Vagina (tissue), 2 donors: Measurements from ENCODE around the gene MAPK12. TPM values are rescaled to one million over a fixed set of nuclear protein-coding genes. Genes with fewer than 3 reads are reported as not detected.
A peak's percentile ranks its signal among the peaks of the same experiment; 100 is the strongest.

Experiments
- DNase-seq, 2 donors: peaks; one replicate each; pipeline ENCODE4 v3.0.0-alpha.2; 2017; ENCODE audit errors: extremely low spot score in 2 of 2
- H3K27ac ChIP-seq: fragments of 200-600 bp; sonication (generic); one replicate; pipeline ENCODE4 v1.5.1; 2019
- H3K27me3 ChIP-seq: fragments of 200-600 bp; sonication (generic); one replicate; pipeline ENCODE4 v1.5.1; 2019
- H3K36me3 ChIP-seq, 2 donors: fragments of 200-600 bp; sonication (generic); one replicate each; pipeline ENCODE4 v1.5.1; 2017 to 2019
- H3K4me1 ChIP-seq: fragments of 200-600 bp; sonication (generic); one replicate; pipeline ENCODE4 v1.5.1; 2019
- H3K4me3 ChIP-seq, 2 donors: fragments of 200-600 bp; sonication (generic); 1 replicate in 1 of 2; 2 replicates in 1 of 2; pipeline ENCODE4 v1.5.1; 2016 to 2019
- H3K9me3 ChIP-seq: fragments of 200-600 bp; sonication (generic); one replicate; pipeline ENCODE4 v1.5.1; 2019
- CTCF ChIP-seq, 3 experiments: fragments of 450-650 bp in 2 of 3; fragments of 200-600 bp in 1 of 3; sonication (generic) in 1 of 3; IDR thresholded peaks; one replicate each; pipeline ENCODE4 v1.5.1; 2017 to 2019; ENCODE audit warnings: antibody characterized with exemption in 3 of 3, mild to moderate bottlenecking in 2 of 3, moderate library complexity in 2 of 3
- POLR2A ChIP-seq, 2 donors: fragments of 450-650 bp; IDR thresholded peaks; one replicate each; pipeline ENCODE4 v1.6.1; 2017; ENCODE audit warnings: antibody characterized with exemption in 2 of 2, mild to moderate bottlenecking in 2 of 2, moderate library complexity in 2 of 2
- POLR2AphosphoS5 ChIP-seq, 2 donors: sonication (generic); formaldehyde crosslinking; IDR thresholded peaks; one replicate each; pipeline ENCODE4 v1.9.0; 2017; ENCODE audit warnings: antibody characterized with exemption in 2 of 2, mild to moderate bottlenecking in 2 of 2, low read depth in 1 of 2; ENCODE audit not compliant: insufficient read depth in 1 of 2
- intact Hi-C: fragments of 100-400 bp; cut with DNase I; formaldehyde crosslinking; loops from one replicate; pipeline ENCODE4 v1.15.1; 2023
- total RNA-seq: library from RNA; depleted of rRNA; stranded (reverse); fragments of >200 nt; gene quantifications from one replicate; pipeline ENCODE4 v1.2.3, GENCODE V29; 2016

Gene MAPK12
- total RNA-seq, 1 donor from 2014 or later = 15.0 TPM

DNA sequence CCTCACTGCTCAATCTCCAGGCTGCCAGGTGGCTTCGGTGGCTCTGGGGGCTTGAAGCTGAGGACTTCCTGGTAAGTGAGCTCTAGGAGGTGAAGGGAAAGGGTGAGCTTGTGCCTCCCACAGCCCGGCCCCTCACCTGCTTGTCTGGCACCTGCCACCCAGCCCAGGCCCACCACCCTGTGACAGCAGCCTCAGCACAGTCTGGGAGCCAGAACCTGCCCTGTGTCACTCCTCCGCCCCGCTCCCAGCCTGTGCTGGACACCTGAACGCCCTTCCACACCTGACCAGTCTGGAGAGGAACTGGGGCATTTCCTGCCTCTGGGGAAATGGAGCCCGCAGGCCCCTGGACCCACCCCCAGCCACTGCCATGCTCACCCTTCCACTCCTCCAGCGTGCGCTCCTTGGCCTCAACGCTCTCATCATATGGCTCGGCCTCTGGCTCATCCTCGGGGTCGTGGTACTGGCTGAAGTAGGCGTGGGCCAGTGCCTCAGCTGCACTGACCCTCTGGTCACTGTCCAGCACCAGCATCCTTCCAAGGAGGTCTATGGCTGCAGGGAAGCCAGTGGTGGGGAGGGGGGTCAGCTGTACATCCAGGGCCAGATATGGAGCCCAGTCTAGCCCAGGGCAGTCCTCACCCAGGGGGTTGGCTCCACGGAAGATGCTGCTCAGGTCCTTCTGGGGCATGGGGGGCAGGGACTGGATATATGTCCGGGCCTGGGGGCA, 3.6 kb upstream of the MAPK12 start:
- Histone ChIP-seq H3K27ac (no peak overlapping the region), H3K9me3 (no peaks in the 10 kb centered on the region), H3K27me3 (no peaks in the 10 kb centered on the region), H3K36me3 (no peaks in the 10 kb centered on the region), H3K4me3 (no peak overlapping the region), H3K4me1 (peaks cover 55% of the 10 kb centered on the region)
- DNase-seq = no peak
- intact Hi-C loops = loop anchor here (10.0 kb wide), 1 partner anchor 260 kb away; the partner anchor contains the start of gene SCO2
- TF ChIP-seq POLR2AphosphoS5 (IDR thresholded peaks at IDR 0.05; ENCODE audit: insufficient read depth in 1 of 2, low read depth in 1 of 2) (no peak), CTCF (IDR thresholded peaks at IDR 0.05) (no peak), POLR2A (IDR thresholded peaks at IDR 0.05) (no peak)

DNA sequence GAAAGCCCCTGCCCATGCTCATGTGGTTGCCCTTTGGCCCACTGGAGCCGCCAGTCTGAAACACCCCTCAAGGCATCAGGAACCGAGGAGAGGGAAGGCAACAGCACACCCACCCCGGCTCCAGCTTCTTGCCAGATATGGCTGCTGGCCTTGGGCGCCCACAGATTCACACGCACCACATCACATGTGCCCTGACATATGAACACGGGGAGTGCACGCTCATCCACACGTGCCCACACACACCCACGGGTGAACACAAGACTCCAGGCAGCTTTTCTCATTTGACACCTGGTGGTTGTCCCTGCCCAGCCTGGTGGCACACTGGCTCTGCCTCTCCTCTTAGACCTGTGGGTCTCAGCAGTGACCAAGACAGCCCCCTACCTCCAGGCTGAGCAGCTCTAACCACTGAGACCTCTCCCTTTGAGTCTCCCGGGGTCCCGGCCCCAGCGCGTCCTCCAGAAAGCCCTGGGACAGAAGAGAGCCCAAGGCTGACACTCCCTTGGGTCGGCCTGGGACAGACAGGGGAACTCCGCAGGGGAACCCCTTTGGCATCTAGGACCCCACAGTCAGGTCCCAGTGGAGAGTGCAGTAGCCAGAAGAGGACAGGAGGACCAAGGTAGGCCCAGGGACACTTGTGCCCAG, 2.7 kb upstream of the MAPK12 start:
- Histone ChIP-seq H3K27ac (no peak overlapping the region), H3K4me3 (no peak overlapping the region), H3K4me1 (peaks cover 50% of the 10 kb centered on the region), H3K9me3 (no peaks in the 10 kb centered on the region), H3K36me3 (no peaks in the 10 kb centered on the region), H3K27me3 (no peaks in the 10 kb centered on the region)
- intact Hi-C loops = loop anchor here (10.0 kb wide), 1 partner anchor 261 kb away; the partner anchor contains the start of gene SCO2
- no peak for DNase-seq
- TF ChIP-seq POLR2A (IDR thresholded peaks at IDR 0.05) (no peak), POLR2AphosphoS5 (IDR thresholded peaks at IDR 0.05; ENCODE audit: insufficient read depth in 1 of 2, low read depth in 1 of 2) (no peak)

DNA sequence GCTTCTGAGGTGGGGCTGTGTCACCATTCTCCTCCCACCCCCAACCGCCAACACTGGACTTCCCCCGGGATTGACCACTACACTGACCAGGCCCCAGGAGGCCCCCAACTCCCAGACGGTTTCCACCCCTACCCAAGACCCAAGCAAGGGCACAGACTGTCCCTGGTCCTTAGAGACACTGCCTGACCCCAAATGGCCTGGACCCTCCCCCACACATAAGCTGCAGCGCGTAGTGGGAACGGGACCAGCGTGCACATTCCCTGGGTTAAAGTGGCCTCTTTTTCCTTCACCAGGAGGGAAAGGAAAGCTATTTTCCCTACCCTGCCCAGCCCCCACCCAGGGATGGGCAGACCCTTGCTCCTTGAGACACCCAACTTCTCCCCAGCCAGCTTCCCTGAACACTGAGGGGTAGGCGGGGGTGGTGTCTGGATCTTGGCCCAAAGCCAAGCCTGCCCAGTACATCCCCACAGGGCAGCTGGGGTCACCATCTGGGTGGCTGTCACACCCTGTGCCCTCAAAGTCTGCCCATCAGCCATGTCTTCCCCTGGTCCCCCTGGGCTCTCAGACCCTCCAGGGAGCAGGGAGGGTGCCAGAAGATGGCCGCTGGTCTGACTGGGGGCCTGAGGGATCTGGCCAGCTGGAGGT, 1.6 kb upstream of the MAPK12 start:
- no peaks in the 10 kb centered on the region for H3K9me3 ChIP-seq
- no peak for TF ChIP-seq POLR2A (IDR thresholded peaks at IDR 0.05)
- no peak for TF ChIP-seq CTCF (IDR thresholded peaks at IDR 0.05)
- TF ChIP-seq POLR2AphosphoS5 (IDR thresholded peaks at IDR 0.05; ENCODE audit: insufficient read depth in 1 of 2, low read depth in 1 of 2) = no peak
- no peak for DNase-seq
- H3K27ac ChIP-seq = no peak overlapping the region
- no peak overlapping the region for H3K4me3 ChIP-seq
- H3K4me1 ChIP-seq = peaks cover 39% of the 10 kb centered on the region
- no peaks in the 10 kb centered on the region for H3K36me3 ChIP-seq
- intact Hi-C loops = loop anchor here (10.0 kb wide), 1 partner anchor 262 kb away; the partner anchor contains the start of gene SCO2
- no peaks in the 10 kb centered on the region for H3K27me3 ChIP-seq

DNA sequence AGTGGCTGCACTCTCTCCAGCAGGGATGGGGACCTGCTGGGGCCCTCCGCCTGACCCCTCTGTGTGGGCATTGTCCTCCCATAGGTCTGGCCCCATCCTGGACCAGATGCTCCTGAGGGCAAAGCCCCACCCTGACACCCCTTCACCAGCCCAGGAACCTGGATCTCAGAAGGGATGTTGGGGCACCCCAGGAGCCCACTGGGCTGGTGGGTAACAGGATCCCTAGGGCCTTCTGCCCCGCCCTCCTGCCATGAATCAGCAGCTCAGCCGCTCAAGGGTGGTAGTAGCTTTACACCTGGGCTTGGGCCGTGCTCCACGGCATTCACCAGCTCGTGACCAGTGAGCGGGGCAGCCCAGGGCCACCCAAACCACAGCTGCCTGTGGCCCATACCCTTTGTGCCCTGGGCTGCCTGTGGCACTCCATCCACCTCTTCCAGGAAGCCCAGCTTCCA, 1.0 kb upstream of the MAPK12 start:
- TF ChIP-seq CTCF (IDR thresholded peaks at IDR 0.05) (no peak), POLR2A (IDR thresholded peaks at IDR 0.05) (no peak)
- intact Hi-C loops = loop anchor here (10.0 kb wide), 1 partner anchor 262 kb away; the partner anchor contains the start of gene SCO2
- Histone ChIP-seq H3K27me3 (no peaks in the 10 kb centered on the region), H3K4me3 (no peak overlapping the region), H3K4me1 (peaks cover 33% of the 10 kb centered on the region), H3K36me3 (no peaks in the 10 kb centered on the region), H3K27ac (no peak overlapping the region), H3K9me3 (no peaks in the 10 kb centered on the region)
- DNase-seq = no peak

GRCh38 chr22:50260801-50261614, 475 bp downstream of the MAPK12 start:
- H3K9me3 ChIP-seq = no peaks in the 10 kb centered on the region
- no peaks in the 10 kb centered on the region for H3K27me3 ChIP-seq
- no peak for DNase-seq
- TF ChIP-seq CTCF (IDR thresholded peaks at IDR 0.05) = no peak
- TF ChIP-seq POLR2AphosphoS5 (IDR thresholded peaks at IDR 0.05; ENCODE audit: insufficient read depth in 1 of 2, low read depth in 1 of 2) = peak in 1 of 2 donors; percentile 30
- H3K4me3 ChIP-seq = peak overlapping the region; percentile 49 to 70
- H3K36me3 ChIP-seq = no peaks in the 10 kb centered on the region
- H3K4me1 ChIP-seq = peaks cover 23% of the 10 kb centered on the region
- H3K27ac ChIP-seq = peak overlapping the region; percentile 44
- intact Hi-C loops = loop anchor here (10.0 kb wide), 1 partner anchor 264 kb away; the partner anchor contains the start of gene SCO2
